Measurements from ENCODE around the gene EFHC1.

DNA sequence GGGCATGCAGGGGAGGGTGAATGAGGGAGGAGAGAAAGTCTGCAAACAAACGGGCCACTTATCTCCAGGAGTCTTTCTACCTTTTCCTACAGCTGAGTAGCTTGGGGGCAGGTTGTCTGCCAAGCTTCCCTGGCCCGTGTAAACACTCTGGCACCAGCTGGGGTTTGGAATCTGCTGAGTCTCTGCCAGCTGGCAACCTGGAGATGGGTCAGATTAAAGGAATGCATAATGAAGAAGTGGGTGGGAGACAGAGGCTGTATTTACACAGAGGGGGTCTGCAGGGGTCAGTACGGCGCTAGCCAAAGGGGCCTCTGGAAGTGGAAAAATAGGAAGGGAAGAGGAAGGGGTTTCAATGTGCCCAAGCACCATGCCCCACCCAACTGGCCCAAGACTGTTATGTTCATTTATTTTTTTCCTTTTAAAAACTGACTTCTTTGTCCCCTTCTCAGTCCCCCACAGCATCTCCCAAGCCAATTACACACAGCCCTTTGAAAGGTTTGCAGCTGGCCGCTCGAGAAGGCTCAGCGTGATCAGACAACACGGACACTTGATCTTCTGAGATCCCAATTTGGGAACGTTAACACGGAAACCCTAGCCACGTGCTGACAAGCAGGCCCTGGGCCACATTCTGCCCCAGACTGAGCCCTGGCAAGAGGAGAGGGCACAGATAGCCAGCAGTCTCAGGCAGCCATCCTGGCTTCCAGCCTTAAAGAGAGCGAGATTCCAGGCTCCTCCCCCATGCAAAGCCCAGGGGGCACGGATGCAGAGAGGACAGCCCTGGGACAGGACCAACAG lies 131.5 kb downstream of the EFHC1 start:
- no peak for TF ChIP-seq EZH2 (optimal IDR thresholded peaks at IDR 0.05; ENCODE audit: low read depth, low read length)
- no peak for TF ChIP-seq CTCF (IDR thresholded peaks at IDR 0.05; ENCODE audit: low read length)
- no peak for TF ChIP-seq EZH2phosphoT487 (IDR thresholded peaks at IDR 0.05; ENCODE audit: low read length)
